Endothelial cell of umbilical vein (primary cell): Measurements from ENCODE around the gene MAD2L2. TPM values are rescaled to one million over a fixed set of nuclear protein-coding genes. Genes with fewer than 3 reads are reported as not detected.

Experiments used
- BruUV-seq: library from RNA; stranded (reverse); fragments of 400-500 nt; replicated peaks from 2 replicates; lab custom pipeline; 2021; lab: Mats Ljungman, UMichigan
- CTCF ChIA-PET: fragments of 300-600, 350-600 bp; sonication (Branson Sonifier 250); formaldehyde crosslinking; loops from one replicate; lab custom pipeline; 2021; ENCODE audit warnings: antibody characterized with exemption, inconsistent platforms; lab: Charles Lee
- POLR2A ChIA-PET: fragments of 300-600, 350-600 bp; sonication (Branson Sonifier 250); formaldehyde crosslinking; loops from one replicate; lab custom pipeline; 2021; ENCODE audit warnings: antibody characterized with exemption, inconsistent platforms; lab: Charles Lee
- DNase-seq: peaks from one replicate; pipeline ENCODE4 v3.0.0-alpha.2; 2011; ENCODE audit warnings: low read depth, low spot score
- FAIRE-seq: peaks from 2 replicates; lab custom pipeline; 2011; peaks lifted over from hg19 to GRCh38; lab: Jason Lieb, UNC
- H2AFZ ChIP-seq: 2 replicates; pipeline ENCODE4 v1.6.0; 2012; ENCODE audit warnings: low read depth, low read length, control low read depth, inconsistent platforms
- H3K27ac ChIP-seq: 2 replicates; pipeline ENCODE4 v1.5.1; 2011; ENCODE audit warnings: low read depth, mild to moderate bottlenecking, control low read depth, low read length, moderate library complexity; ENCODE audit not compliant: insufficient read depth
- H3K27me3 ChIP-seq, 2 experiments: 2 replicates each; pipeline versions ENCODE4 v1.6.0 to v1.6.1; 2011; ENCODE audit warnings: low read length in 2 of 2, mixed read lengths in 1 of 2; ENCODE audit not compliant: control insufficient read depth in 2 of 2, insufficient read depth in 2 of 2
- H3K36me3 ChIP-seq, 2 experiments: 2 replicates in 1 of 2; 3 replicates in 1 of 2; pipeline ENCODE4 v1.5.1; 2011; ENCODE audit warnings: low read length in 2 of 2, mild to moderate bottlenecking in 1 of 2, moderate library complexity in 1 of 2; ENCODE audit not compliant: control insufficient read depth in 2 of 2, insufficient read depth in 2 of 2; ENCODE audit errors: extremely low read depth in 1 of 2
- H3K4me1 ChIP-seq: 3 replicates; pipeline ENCODE4 v1.5.1; 2011; ENCODE audit warnings: mild to moderate bottlenecking, low read length; ENCODE audit not compliant: control insufficient read depth, insufficient read depth; ENCODE audit errors: extremely low read depth
- H3K4me2 ChIP-seq: 2 replicates; pipeline ENCODE4 v1.6.1; 2011; ENCODE audit warnings: low read length, control low read depth, mixed read lengths; ENCODE audit not compliant: insufficient read depth
- H3K4me3 ChIP-seq, 3 experiments: fragments of 200-600 bp in 1 of 3; sonication (generic), shearing (Covaris generic) in 1 of 3; replicated peaks in 1 of 3; 2 replicates each; pipeline ENCODE4 v1.5.1; 2011 to 2016; ENCODE audit warnings: control low read depth in 3 of 3, low read length in 3 of 3, mild to moderate bottlenecking in 2 of 3, inconsistent platforms in 1 of 3, low read depth in 1 of 3, moderate library complexity in 1 of 3; ENCODE audit not compliant: insufficient read depth in 1 of 3
- H3K79me2 ChIP-seq: 2 replicates; pipeline ENCODE4 v1.6.0; 2012; ENCODE audit warnings: low read length, inconsistent platforms; ENCODE audit not compliant: control insufficient read depth, insufficient read depth
- H3K9ac ChIP-seq: replicated peaks from 2 replicates; pipeline ENCODE3; 2011; ENCODE audit warnings: low read length, control low read depth; ENCODE audit not compliant: insufficient read depth; ENCODE audit errors: extremely low read depth
- H3K9me1 ChIP-seq: replicated peaks from 3 replicates; pipeline ENCODE4 v1.6.0; 2011; ENCODE audit warnings: mild to moderate bottlenecking, low read length; ENCODE audit not compliant: control insufficient read depth, insufficient read depth; ENCODE audit errors: extremely low read depth
- H3K9me3 ChIP-seq: replicated peaks from 2 replicates; pipeline ENCODE4 v1.5.1; 2012; ENCODE audit warnings: low read length, inconsistent platforms; ENCODE audit not compliant: control insufficient read depth, insufficient read depth
- H4K20me1 ChIP-seq: replicated peaks from 2 replicates; pipeline ENCODE3; 2011; ENCODE audit warnings: mild to moderate bottlenecking, low read length; ENCODE audit not compliant: control insufficient read depth, insufficient read depth; ENCODE audit errors: extremely low read depth
- EZH2 ChIP-seq: IDR thresholded peaks from 2 replicates; pipeline ENCODE4 v1.6.1; 2012; ENCODE audit warnings: borderline replicate concordance, low read depth, mild to moderate bottlenecking, moderate library complexity, low read length, inconsistent platforms; ENCODE audit not compliant: severe bottlenecking
- FOS ChIP-seq: IDR thresholded peaks from 2 replicates; pipeline ENCODE4 v1.6.1; 2011; ENCODE audit warnings: mild to moderate bottlenecking, low read length, moderate library complexity, borderline replicate concordance; ENCODE audit not compliant: insufficient read depth
- GATA2 ChIP-seq: IDR thresholded peaks from 2 replicates; pipeline ENCODE4 v1.7.0; 2011; ENCODE audit warnings: low read depth, mild to moderate bottlenecking, moderate library complexity, mixed read lengths, low read length; ENCODE audit not compliant: insufficient read length, insufficient read depth
- JUN ChIP-seq: IDR thresholded peaks from 2 replicates; pipeline ENCODE4 v1.6.1; 2011; ENCODE audit warnings: borderline replicate concordance, low read depth; ENCODE audit not compliant: insufficient read length, insufficient read depth
- MYC ChIP-seq: IDR thresholded peaks from one replicate; pipeline ENCODE4 v1.6.1; 2011; ENCODE audit warnings: mild to moderate bottlenecking, low read depth, low read length
- POLR2A ChIP-seq: IDR thresholded peaks from 2 replicates; pipeline ENCODE4 v1.6.1; 2012; ENCODE audit warnings: low read depth, mild to moderate bottlenecking, control low read depth, low read length
- dilution Hi-C: fragments of 300-500 bp; cut with MboI; formaldehyde crosslinking; loops from one replicate; pipeline ENCODE4 v1.15.0; 2019; ENCODE audit warnings: low sequenced_read_pairs; ENCODE audit not compliant: extremely low pct_ligation_motif_present
- intact Hi-C: fragments of 100-400 bp; cut with micrococcal nuclease; formaldehyde crosslinking; loops from one replicate; pipeline ENCODE4 v1.10.0; 2022
- polyA plus RNA-seq, 4 experiments: library from polyadenylated mRNA; depleted of rRNA in 3 of 4; stranded (reverse) in 3 of 4; unstranded in 1 of 4; fragments of >200 nt; gene quantifications; 2 replicates each; pipeline versions ENCODE4 v1.2.1 to v1.2.3, GENCODE V29; 2011 to 2012; ENCODE audit warnings: missing spikeins in 1 of 4
- total RNA-seq: library from RNA; stranded (reverse); gene quantifications from 2 replicates; pipeline ENCODE4 v1.2.3, GENCODE V29; 2021
- TF ChIP-seq, protein P1 (sequence below): IDR thresholded peaks from 2 replicates; pipeline ENCODE4 v1.6.1; 2011; ENCODE audit not compliant: insufficient read depth, insufficient read length

Gene MAD2L2
- total and polyA plus RNA-seq, 2 donors (not counting 3 experiments of a cell fraction or from before 2014, with no cell fraction given): 35.9 to 74.2 TPM

DNA sequence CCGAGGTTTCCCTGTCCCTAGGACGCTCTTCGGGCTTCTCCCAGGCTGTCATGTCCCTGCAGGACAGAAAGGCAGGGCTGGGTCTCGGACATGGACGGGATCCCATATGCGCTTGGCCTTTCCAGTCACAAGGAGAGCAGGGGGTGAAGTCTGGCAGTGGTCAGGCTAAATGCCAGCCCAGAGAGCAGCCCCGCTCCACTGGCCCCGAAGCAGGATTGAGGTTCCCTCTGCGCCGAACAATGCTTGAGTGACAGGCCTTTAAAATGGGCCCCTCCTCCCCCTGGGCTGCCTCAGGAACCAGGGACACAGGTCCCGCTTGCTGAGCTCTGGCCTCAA lies 23.2 kb upstream of the MAD2L2 start:
- TF ChIP-seq MYC (no peak), FOS (no peak), GATA2 (no peak), JUN (no peak), POLR2A (no peak), EZH2 (no peak)
- TF ChIP-seq, protein P1, sequence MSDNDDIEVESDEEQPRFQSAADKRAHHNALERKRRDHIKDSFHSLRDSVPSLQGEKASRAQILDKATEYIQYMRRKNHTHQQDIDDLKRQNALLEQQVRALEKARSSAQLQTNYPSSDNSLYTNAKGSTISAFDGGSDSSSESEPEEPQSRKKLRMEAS: no peak
- Histone ChIP-seq H3K79me2 (no peaks in the 10 kb centered on the region), H3K9me3 (no peaks in the 10 kb centered on the region), H3K4me1 (no peaks in the 10 kb centered on the region), H3K27ac (no peak overlapping the region), H3K4me3 (no peak overlapping the region), H3K9me1 (no peaks in the 10 kb centered on the region), H3K36me3 (no peaks in the 10 kb centered on the region), H2AFZ (no peak overlapping the region), H3K4me2 (no peak overlapping the region), H3K27me3 (peaks cover 12 to 20% of the 10 kb centered on the region in 2 experiments), H4K20me1 (no peaks in the 10 kb centered on the region), H3K9ac (no peak overlapping the region)
- ChIA-PET POLR2A (no interaction called here), CTCF (interaction anchor here (2.1 kb wide), 1 partner anchor 15 kb away, joined by 6 read pairs; no protein-coding TSS in a partner anchor)
- FAIRE-seq: no peak
- no TSS peak for BruUV-seq
- intact Hi-C loops: no loop called here
- dilution Hi-C loops: no loop called here
- DNase-seq: no peak
